ENCODE data around the gene IL4R.

The IL4R gene

DNA sequence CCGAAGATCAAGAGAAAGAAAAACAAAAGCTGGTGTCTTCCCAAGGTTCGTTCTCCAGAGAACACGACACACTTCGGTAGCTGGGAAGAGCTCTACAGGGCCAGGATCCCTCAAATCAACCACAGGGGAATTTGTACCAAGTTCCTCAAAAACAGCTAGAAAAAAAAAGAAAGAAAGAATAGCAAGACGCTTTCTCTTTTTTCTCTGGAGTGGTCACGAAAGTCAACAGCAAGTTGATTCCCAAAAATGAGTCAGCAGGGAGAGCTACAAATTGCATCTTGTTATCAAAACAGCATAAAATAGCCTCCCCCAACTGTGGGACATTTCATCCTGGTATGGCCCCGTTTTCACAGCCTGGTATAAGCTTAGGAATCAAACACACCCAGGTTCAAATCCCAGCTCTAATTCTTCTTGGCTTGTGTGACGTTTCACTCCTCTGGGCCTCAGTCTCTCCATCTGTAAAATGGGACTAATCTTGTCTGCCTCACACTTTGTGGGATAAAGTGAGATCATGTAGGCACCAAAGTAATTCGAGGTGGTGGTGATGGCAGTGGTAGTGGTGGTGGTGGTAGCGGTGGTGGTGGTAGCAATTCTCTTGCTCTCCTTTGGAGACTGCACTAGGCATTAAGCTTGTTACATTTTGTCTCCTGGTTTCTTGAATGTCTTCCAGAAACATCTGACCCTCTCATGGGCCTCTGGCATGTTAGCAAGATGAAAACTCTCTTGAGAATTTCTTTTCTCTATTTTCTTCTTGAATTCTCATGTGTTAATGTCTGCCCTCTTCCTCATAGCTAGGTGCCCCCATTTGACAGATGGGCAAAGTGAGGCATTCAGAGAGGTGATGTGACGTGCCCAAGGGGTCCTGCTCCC, 87.2 kb downstream of the IL4R start:
- peak overlapping the region; percentile 74; the same call in 1 of the 2 replicates for H3K4me3 ChIP-seq (ENCODE audit: low read depth, low read length)
- DNase-seq (ENCODE audit: low read depth): no peak
- TF ChIP-seq, protein P1, sequence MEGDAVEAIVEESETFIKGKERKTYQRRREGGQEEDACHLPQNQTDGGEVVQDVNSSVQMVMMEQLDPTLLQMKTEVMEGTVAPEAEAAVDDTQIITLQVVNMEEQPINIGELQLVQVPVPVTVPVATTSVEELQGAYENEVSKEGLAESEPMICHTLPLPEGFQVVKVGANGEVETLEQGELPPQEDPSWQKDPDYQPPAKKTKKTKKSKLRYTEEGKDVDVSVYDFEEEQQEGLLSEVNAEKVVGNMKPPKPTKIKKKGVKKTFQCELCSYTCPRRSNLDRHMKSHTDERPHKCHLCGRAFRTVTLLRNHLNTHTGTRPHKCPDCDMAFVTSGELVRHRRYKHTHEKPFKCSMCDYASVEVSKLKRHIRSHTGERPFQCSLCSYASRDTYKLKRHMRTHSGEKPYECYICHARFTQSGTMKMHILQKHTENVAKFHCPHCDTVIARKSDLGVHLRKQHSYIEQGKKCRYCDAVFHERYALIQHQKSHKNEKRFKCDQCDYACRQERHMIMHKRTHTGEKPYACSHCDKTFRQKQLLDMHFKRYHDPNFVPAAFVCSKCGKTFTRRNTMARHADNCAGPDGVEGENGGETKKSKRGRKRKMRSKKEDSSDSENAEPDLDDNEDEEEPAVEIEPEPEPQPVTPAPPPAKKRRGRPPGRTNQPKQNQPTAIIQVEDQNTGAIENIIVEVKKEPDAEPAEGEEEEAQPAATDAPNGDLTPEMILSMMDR (IDR thresholded peaks at IDR 0.05; ENCODE audit: low read depth, low read length, missing control alignments): no peak

DNA sequence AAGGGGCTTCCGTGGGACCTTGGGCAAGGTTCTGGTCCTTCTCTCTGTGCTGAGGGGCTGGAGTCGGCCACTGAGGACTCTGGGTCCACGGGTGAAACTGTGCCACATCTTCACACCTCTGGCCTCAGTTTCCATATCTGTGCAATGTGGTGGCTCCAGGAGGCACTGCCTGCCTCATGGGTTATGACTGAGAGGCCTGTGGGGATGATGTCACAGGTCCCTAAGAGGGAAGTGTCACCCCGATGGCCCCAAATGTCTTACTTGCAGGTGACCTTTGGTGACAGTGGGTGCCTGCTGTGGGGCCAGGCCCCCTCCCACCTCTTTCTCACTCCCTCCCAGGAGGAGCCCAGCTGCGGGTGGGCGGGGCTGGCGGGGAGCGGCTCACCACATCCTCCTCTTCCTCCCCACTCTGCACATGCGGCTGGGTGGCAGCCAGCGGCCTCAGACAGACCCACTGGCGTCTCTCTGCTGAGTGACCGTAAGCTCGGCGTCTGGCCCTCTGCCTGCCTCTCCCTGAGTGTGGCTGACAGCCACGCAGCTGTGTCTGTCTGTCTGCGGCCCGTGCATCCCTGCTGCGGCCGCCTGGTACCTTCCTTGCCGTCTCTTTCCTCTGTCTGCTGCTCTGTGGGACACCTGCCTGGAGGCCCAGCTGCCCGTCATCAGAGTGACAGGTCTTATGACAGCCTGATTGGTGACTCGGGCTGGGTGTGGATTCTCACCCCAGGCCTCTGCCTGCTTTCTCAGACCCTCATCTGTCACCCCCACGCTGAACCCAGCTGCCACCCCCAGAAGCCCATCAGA, 88.2 kb downstream of the IL4R start, which contains the start of gene IL21R:
Gene IL21R, plus strand, starts transcription at position 407 of the 801 bp plus-strand sequence. CDS start 27,898 bp downstream, outside the sequence.
- DNase-seq (ENCODE audit: low read depth): peak; percentile 82
- H3K4me3 ChIP-seq (ENCODE audit: low read depth, low read length): peak within 1 kb of the TSS; percentile 74
- TF ChIP-seq, protein P1 (IDR thresholded peaks at IDR 0.05; ENCODE audit: low read depth, low read length, missing control alignments): no peak

DNA sequence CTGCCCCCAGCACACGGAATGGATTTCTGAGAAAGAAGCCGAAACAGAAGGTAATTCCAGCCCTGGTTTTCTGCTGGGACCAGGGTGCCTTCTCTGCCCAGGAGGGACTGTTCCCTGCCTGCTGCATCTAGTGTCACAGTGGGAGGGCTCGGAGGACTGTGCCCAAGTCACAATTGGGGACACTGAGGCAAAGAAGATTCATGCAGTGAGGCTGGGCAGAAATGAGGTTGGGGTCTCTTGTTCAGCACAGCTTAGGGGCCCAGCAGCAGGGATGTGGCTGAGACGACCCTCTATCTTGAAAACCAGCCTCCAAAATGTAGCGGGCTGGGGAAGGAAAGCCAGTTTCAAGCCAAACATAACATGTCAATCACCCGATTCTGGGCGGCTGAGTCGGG, 88.8 kb downstream of the IL4R start:
- H3K4me3 ChIP-seq (ENCODE audit: low read depth, low read length): peak overlapping the region; percentile 74
- no peak for DNase-seq (ENCODE audit: low read depth)
- TF ChIP-seq, protein P1 (IDR thresholded peaks at IDR 0.05; ENCODE audit: low read depth, low read length, missing control alignments): no peak

DNA sequence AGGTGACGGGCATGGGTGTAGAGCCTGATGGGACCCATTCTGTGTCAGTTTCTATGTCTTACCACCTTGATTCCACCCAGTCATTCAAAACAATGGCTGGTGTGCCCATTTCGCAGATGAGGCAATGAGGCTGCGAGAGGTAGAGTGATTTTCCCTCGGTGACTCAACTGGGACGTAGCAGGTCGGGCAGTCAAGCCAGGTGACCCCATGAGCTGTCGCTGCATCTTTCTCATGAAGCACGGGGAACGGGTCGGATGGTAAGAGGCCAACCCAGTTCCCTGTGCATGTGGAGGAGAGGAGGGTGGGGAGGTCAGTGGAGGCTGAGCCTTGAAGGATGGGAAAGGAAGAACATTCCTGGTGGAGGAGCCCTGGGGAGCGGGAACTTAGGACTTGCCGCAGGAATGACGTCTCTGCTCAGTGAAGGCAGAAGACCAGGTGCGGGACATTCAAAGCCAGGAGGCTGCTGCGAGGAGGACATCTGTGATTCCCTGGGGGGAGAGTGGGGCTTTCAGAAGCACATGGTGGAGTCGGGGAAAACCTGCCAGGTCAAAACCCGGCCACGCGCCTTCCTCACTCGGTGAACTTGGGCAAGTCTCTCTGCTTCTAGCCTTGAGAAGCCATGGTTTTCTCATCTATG, 89.3 kb downstream of the IL4R start:
- H3K4me3 ChIP-seq (ENCODE audit: low read depth, low read length): peak overlapping the region; percentile 74
- DNase-seq (ENCODE audit: low read depth): no peak
- TF ChIP-seq, protein P1 (IDR thresholded peaks at IDR 0.05; ENCODE audit: low read depth, low read length, missing control alignments): no peak

DNA sequence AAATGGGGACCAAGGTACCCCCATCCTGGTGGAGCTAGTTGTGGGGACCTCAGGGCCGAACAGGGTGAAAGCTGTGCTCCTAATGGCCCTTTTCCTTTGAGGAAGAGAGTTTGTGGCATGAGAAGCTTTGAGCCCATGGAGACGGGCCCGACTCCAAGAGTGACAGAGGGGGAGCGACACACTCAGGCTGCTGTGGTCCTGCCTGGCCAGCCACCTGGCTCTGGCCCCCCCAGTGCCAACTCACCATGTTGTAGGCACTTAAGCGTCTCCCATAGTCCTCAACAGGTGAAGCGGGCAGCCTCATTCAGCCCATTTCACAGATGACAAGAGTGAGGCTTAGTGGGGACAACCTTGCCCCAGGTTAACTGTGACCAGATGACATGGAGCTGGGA, 89.8 kb downstream of the IL4R start:
- H3K4me3 ChIP-seq (ENCODE audit: low read depth, low read length): peak overlapping the region; percentile 74
- DNase-seq (ENCODE audit: low read depth): no peak
- TF ChIP-seq, protein P1 (IDR thresholded peaks at IDR 0.05; ENCODE audit: low read depth, low read length, missing control alignments): no peak

DNA sequence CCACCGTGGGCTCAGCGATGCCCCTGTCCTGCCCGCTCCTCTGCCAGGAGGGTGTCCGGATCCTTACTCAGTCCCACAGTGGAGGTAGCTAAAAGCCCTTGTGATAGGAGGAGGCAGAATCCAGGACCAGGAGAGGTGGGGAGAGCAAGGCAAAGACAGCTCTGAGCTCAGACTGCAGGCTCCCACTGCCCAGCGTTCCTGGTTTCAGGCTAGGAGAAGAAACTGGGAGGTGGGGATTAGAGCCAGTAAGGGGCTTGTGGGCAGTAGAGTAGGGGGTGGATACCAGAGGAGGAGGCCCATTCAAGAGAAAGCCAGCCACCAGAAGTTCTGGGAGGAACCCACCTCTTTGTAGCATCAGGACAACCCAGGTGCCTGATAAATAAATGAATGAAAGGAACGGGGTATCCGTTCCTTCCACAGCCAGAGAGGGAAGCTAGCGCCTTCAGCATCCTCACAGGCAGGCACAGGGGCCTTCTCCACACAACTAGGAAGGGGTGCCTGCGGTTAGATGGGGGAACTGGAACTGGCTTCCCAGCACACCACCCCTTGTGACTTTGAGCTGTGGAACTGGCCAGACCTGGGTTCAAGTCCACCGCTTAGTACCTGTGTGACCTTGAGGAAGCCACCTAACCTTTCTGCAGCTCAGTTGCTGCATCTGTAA, 90.5 kb downstream of the IL4R start:
- TF ChIP-seq, protein P1 (IDR thresholded peaks at IDR 0.05; ENCODE audit: low read depth, low read length, missing control alignments): no peak
- H3K4me3 ChIP-seq (ENCODE audit: low read depth, low read length): peak overlapping the region; percentile 74
- no peak for DNase-seq (ENCODE audit: low read depth)
